SK-N-SH treated with all-trans-retinoic acid at 6 μM for 48 hours (cell line): ENCODE measurements around the gene PIM1.

Experiments
- ARNTL ChIP-seq: fragments of 450-650 bp; formaldehyde crosslinking; IDR thresholded peaks from 2 replicates; pipeline ENCODE4 v1.5.0; 2020; ENCODE audit warnings: low read depth, mild to moderate bottlenecking, moderate library complexity, borderline replicate concordance
- CSDC2 ChIP-seq: fragments of 250-450 bp; sonication (Bioruptor Pico); IDR thresholded peaks from 2 replicates; pipeline ENCODE4 v1.5.0; 2020; ENCODE audit warnings: mild to moderate bottlenecking, moderate library complexity
- OSR1 ChIP-seq: fragments of 250-450 bp; sonication (Bioruptor Pico); IDR thresholded peaks from 2 replicates; pipeline ENCODE4 v1.8.0; 2022; ENCODE audit warnings: moderate library complexity, mild to moderate bottlenecking, inconsistent platforms
- RARB ChIP-seq: fragments of 250-450 bp; sonication (Bioruptor Pico); IDR thresholded peaks from 2 replicates; pipeline ENCODE4 v1.8.0; 2021; ENCODE audit warnings: mild to moderate bottlenecking, moderate library complexity
- TCF4 ChIP-seq: fragments of 250-450 bp; sonication (Bioruptor Pico); IDR thresholded peaks from 2 replicates; pipeline ENCODE4 v1.8.0; 2021; ENCODE audit warnings: mild to moderate bottlenecking, moderate library complexity, borderline replicate concordance
- ZC3H10 ChIP-seq: fragments of 250-450 bp; sonication (Bioruptor Pico); IDR thresholded peaks from 2 replicates; pipeline ENCODE4 v1.5.1; 2021; ENCODE audit warnings: mild to moderate bottlenecking, moderate library complexity
- ZFP3 ChIP-seq: fragments of 250-450 bp; sonication (Bioruptor Pico); IDR thresholded peaks from 2 replicates; pipeline ENCODE4 v1.5.0; 2020; ENCODE audit warnings: mild to moderate bottlenecking, moderate library complexity
- ZFP30 ChIP-seq: fragments of 450-650 bp; formaldehyde crosslinking; IDR thresholded peaks from 2 replicates; pipeline ENCODE4 v1.5.0; 2022; ENCODE audit warnings: mild to moderate bottlenecking, moderate library complexity
- ZNF565 ChIP-seq: fragments of 450-650 bp; formaldehyde crosslinking; conservative IDR thresholded peaks from 2 replicates; pipeline ENCODE4 v1.5.0; 2020; ENCODE audit warnings: low read depth, mild to moderate bottlenecking, moderate library complexity
- ZNF70 ChIP-seq: fragments of 450-650 bp; formaldehyde crosslinking; IDR thresholded peaks from 2 replicates; pipeline ENCODE4 v1.5.0; 2020; ENCODE audit warnings: mild to moderate bottlenecking, moderate library complexity
- ZNF8 ChIP-seq: fragments of 450-650 bp; formaldehyde crosslinking; IDR thresholded peaks from 2 replicates; pipeline ENCODE4 v1.5.0; 2020; ENCODE audit warnings: mild to moderate bottlenecking, moderate library complexity
- TF ChIP-seq, protein P1 (sequence below): fragments of 250-450 bp; sonication (Bioruptor Pico); IDR thresholded peaks from 2 replicates; pipeline ENCODE4 v1.5.0; 2020; ENCODE audit warnings: mild to moderate bottlenecking, moderate library complexity
- TF ChIP-seq, protein P2 (sequence below): fragments of 250-450 bp; sonication (Bioruptor Pico); IDR thresholded peaks from 2 replicates; pipeline ENCODE4 v1.8.0; 2020; ENCODE audit warnings: mild to moderate bottlenecking, moderate library complexity, borderline replicate concordance

DNA sequence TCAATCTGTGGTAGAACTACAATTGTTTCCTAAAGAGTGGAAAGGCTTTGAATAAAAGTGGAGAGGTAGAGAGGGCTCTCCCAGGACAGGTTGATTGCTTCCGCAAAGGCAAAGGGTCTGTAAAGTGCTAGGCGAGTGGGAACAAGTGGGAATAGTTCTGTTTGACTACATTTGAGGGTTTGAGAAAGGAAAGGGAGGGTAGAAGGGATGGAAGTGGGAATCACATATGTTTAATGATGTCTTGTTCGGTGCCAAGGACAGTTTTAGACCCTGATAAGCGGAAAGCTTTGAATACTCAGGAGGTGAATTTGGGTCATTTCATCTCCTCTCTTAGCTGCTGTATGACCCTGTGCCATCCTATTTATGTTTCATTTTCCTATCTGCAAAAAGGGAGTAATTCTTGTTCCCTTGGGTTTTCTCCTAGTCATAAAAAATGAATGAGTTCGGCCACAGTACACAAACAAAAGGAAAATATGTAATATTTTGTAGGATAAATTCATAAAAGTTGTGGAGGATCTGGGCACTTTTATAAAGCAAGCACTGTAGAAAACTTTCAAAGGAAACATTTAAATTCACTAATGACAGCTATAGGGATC is 1.7 kb upstream of the PIM1 start:
- TF ChIP-seq OSR1 (CRISPR knock-in tag): no peak
- TF ChIP-seq ZNF8 (CRISPR knock-in tag): no peak
- TF ChIP-seq ZFP3: no peak
- TF ChIP-seq, protein P1, sequence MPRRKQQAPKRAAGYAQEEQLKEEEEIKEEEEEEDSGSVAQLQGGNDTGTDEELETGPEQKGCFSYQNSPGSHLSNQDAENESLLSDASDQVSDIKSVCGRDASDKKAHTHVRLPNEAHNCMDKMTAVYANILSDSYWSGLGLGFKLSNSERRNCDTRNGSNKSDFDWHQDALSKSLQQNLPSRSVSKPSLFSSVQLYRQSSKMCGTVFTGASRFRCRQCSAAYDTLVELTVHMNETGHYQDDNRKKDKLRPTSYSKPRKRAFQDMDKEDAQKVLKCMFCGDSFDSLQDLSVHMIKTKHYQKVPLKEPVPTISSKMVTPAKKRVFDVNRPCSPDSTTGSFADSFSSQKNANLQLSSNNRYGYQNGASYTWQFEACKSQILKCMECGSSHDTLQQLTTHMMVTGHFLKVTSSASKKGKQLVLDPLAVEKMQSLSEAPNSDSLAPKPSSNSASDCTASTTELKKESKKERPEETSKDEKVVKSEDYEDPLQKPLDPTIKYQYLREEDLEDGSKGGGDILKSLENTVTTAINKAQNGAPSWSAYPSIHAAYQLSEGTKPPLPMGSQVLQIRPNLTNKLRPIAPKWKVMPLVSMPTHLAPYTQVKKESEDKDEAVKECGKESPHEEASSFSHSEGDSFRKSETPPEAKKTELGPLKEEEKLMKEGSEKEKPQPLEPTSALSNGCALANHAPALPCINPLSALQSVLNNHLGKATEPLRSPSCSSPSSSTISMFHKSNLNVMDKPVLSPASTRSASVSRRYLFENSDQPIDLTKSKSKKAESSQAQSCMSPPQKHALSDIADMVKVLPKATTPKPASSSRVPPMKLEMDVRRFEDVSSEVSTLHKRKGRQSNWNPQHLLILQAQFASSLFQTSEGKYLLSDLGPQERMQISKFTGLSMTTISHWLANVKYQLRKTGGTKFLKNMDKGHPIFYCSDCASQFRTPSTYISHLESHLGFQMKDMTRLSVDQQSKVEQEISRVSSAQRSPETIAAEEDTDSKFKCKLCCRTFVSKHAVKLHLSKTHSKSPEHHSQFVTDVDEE (CRISPR knock-in tag): no peak
- no peak for TF ChIP-seq RARB (CRISPR knock-in tag)
- TF ChIP-seq, protein P2, sequence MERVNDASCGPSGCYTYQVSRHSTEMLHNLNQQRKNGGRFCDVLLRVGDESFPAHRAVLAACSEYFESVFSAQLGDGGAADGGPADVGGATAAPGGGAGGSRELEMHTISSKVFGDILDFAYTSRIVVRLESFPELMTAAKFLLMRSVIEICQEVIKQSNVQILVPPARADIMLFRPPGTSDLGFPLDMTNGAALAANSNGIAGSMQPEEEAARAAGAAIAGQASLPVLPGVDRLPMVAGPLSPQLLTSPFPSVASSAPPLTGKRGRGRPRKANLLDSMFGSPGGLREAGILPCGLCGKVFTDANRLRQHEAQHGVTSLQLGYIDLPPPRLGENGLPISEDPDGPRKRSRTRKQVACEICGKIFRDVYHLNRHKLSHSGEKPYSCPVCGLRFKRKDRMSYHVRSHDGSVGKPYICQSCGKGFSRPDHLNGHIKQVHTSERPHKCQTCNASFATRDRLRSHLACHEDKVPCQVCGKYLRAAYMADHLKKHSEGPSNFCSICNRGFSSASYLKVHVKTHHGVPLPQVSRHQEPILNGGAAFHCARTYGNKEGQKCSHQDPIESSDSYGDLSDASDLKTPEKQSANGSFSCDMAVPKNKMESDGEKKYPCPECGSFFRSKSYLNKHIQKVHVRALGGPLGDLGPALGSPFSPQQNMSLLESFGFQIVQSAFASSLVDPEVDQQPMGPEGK (CRISPR knock-in tag): no peak
- no peak for TF ChIP-seq ZFP30 (CRISPR knock-in tag)
- TF ChIP-seq ARNTL (CRISPR knock-in tag): no peak
- TF ChIP-seq CSDC2 (CRISPR knock-in tag): no peak
- no peak for TF ChIP-seq ZC3H10
- TF ChIP-seq TCF4 (CRISPR knock-in tag): no peak
- no peak for TF ChIP-seq ZNF565 (CRISPR knock-in tag)
- TF ChIP-seq ZNF70 (CRISPR knock-in tag): no peak
